Esophagus squamous epithelium (tissue), 4 donors: ENCODE results near the gene AR.

Source experiments
- POLR2A ChIP-seq, 4 donors: fragments of 450-650 bp; IDR thresholded peaks; one replicate each; pipeline ENCODE4 v1.6.1; 2017; ENCODE audit warnings: antibody characterized with exemption in 4 of 4, mild to moderate bottlenecking in 4 of 4, moderate library complexity in 3 of 4
- TF ChIP-seq, protein P1 (sequence below), 6 experiments: fragments of 450-650 bp in 4 of 6; fragments of 200-600 bp in 2 of 6; sonication (generic) in 2 of 6; IDR thresholded peaks; one replicate each; pipeline ENCODE4 v1.5.1; 2016 to 2019; ENCODE audit warnings: antibody characterized with exemption in 6 of 6, mild to moderate bottlenecking in 4 of 6, moderate library complexity in 4 of 6

- TF ChIP-seq, protein P1, sequence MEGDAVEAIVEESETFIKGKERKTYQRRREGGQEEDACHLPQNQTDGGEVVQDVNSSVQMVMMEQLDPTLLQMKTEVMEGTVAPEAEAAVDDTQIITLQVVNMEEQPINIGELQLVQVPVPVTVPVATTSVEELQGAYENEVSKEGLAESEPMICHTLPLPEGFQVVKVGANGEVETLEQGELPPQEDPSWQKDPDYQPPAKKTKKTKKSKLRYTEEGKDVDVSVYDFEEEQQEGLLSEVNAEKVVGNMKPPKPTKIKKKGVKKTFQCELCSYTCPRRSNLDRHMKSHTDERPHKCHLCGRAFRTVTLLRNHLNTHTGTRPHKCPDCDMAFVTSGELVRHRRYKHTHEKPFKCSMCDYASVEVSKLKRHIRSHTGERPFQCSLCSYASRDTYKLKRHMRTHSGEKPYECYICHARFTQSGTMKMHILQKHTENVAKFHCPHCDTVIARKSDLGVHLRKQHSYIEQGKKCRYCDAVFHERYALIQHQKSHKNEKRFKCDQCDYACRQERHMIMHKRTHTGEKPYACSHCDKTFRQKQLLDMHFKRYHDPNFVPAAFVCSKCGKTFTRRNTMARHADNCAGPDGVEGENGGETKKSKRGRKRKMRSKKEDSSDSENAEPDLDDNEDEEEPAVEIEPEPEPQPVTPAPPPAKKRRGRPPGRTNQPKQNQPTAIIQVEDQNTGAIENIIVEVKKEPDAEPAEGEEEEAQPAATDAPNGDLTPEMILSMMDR (IDR thresholded peaks at IDR 0.05): no peak
- TF ChIP-seq POLR2A (IDR thresholded peaks at IDR 0.05): no peak
Measured at GRCh38 chrX:67614423-67614822, 70.6 kb downstream of the AR start.
